Right lobe of liver (tissue), 6 donors: ENCODE measurements around the gene DENR. TPM values are rescaled to one million over a fixed set of nuclear protein-coding genes. Genes with fewer than 3 reads are reported as not detected.
A peak's percentile ranks its signal among the peaks of the same experiment; 100 is the strongest.

Experiments used
- ATAC-seq, 4 donors: fragments of 200-7000 bp; cut with Tn5 transposase; one replicate each; pipeline ENCODE4 v1.9.1; 2020; ENCODE audit warnings: mild to moderate bottlenecking in 4 of 4, moderate library complexity in 4 of 4
- DNase-seq, 3 donors: peaks; one replicate each; pipeline ENCODE4 v3.0.0-alpha.2; 2020
- H3K27ac ChIP-seq, 3 donors: fragments of 200-600 bp; one replicate each; pipeline ENCODE4 v1.8.0; 2022
- H3K27me3 ChIP-seq, 2 donors: fragments of 200-600 bp; one replicate each; pipeline ENCODE4 v1.8.0; 2022
- H3K36me3 ChIP-seq, 4 donors: fragments of 200-600 bp; sonication (generic) in 1 of 4; one replicate each; pipeline versions ENCODE4 v1.5.1 to v1.8.0; 2017 to 2022; ENCODE audit warnings: control low read depth in 1 of 4
- H3K4me1 ChIP-seq, 4 donors: fragments of 200-600 bp; sonication (generic) in 1 of 4; one replicate each; pipeline versions ENCODE4 v1.5.1 to v1.8.0; 2017 to 2022; ENCODE audit warnings: control low read depth in 1 of 4
- H3K4me3 ChIP-seq, 3 donors: fragments of 200-600 bp; one replicate each; pipeline ENCODE4 v1.8.0; 2022
- H3K9me3 ChIP-seq, 4 donors: fragments of 200-600 bp; sonication (generic) in 1 of 4; one replicate each; pipeline versions ENCODE4 v1.5.1 to v1.8.0; 2017 to 2022; ENCODE audit warnings: control low read depth in 1 of 4
- CTCF ChIP-seq, 4 donors: fragments of 200-600 bp in 3 of 4; fragments of 450-650 bp in 1 of 4; IDR thresholded peaks; one replicate each; pipeline versions ENCODE4 v1.5.1 to v1.8.0; 2016 to 2022; ENCODE audit warnings: antibody characterized with exemption in 4 of 4, mild to moderate bottlenecking in 2 of 4
- POLR2A ChIP-seq: fragments of 450-650 bp; IDR thresholded peaks from one replicate; pipeline ENCODE4 v1.6.1; 2017; ENCODE audit warnings: antibody characterized with exemption, mild to moderate bottlenecking
- WGBS: methylation state at CpG from one replicate; pipeline ENCODE4 v1.1.6; 2018; ENCODE audit warnings: low coverage, low lambda C conversion rate; ENCODE audit not compliant: insufficient coverage; ENCODE audit errors: missing lambda C conversion rate; 5-methylcytosine and 5-hydroxymethylcytosine counted together
- intact Hi-C, 2 donors: fragments of 100-400 bp; cut with DNase I; formaldehyde crosslinking; loops; one replicate each; pipeline versions ENCODE4 v1.11.2 to v1.14.1; 2022
- total RNA-seq, 6 experiments: library from RNA; depleted of rRNA in 2 of 6; stranded (reverse); fragments of >200 nt in 2 of 6; fragmentation: NEBNext Ultra II Directional in 3 of 6; extraction: Animal tissue kit (Norgen Biotek cat#: 25700) in 3 of 6; gene quantifications; one replicate each; pipeline versions ENCODE4 v1.1.0 to v1.2.4, GENCODE V29; 2016 to 2023
- donor health status: DM: no; HTN: yes; CAD: no.
- donor health status: DM: no; HTN: no; CAD: no.
- donor health status: DM: no; HTN: no; CAD: no.
- donor health status: DM: no; HTN: yes; CAD: no.
- donor health status: DM: no; HTN: yes; CAD: no.

DENR gene
- total RNA-seq, 6 experiments from 2014 or later = 11.3 to 18.2 (median 14.5) TPM

- 71% methylated on average over 4 of the region's 4 CpGs for WGBS
- Histone ChIP-seq H3K9me3 (no peaks in the 10 kb centered on the region), H3K27me3 (no peaks in the 10 kb centered on the region), H3K4me3 (no peak overlapping the region), H3K36me3 (no peaks in the 10 kb centered on the region), H3K27ac (no peak overlapping the region), H3K4me1 (no peaks in the 10 kb centered on the region)
- TF ChIP-seq POLR2A (no peak), CTCF (IDR thresholded peaks at IDR 0.05) (no peak)
- DNase-seq (no peak), ATAC-seq (no peak)
- intact Hi-C loops = no loop called here
Observed at GRCh38 chr12:122732611-122733010, 20.0 kb upstream of the DENR start.

- ATAC-seq (no peak), DNase-seq (peak in 1 of 3 donors; percentile 21)
- H3K9me3 ChIP-seq = no peaks in the 10 kb centered on the region
- H3K27ac ChIP-seq = no peak overlapping the region
- no peaks in the 10 kb centered on the region for H3K4me1 ChIP-seq
- intact Hi-C loops = no loop called here
- H3K36me3 ChIP-seq = no peaks in the 10 kb centered on the region
- H3K27me3 ChIP-seq = no peaks in the 10 kb centered on the region
- TF ChIP-seq CTCF (IDR thresholded peaks at IDR 0.05) = no peak
- TF ChIP-seq POLR2A = no peak
- 78% methylated on average over 7 of the region's 7 CpGs for WGBS
- H3K4me3 ChIP-seq = no peak overlapping the region
Observed at GRCh38 chr12:122738571-122738970, 14.1 kb upstream of the DENR start.

- peak in 1 of 3 donors; percentile 15 for DNase-seq
- Histone ChIP-seq H3K4me1 (no peaks in the 10 kb centered on the region), H3K36me3 (no peaks in the 10 kb centered on the region), H3K27ac (no peak overlapping the region), H3K9me3 (no peaks in the 10 kb centered on the region), H3K4me3 (no peak overlapping the region), H3K27me3 (no peaks in the 10 kb centered on the region)
- TF ChIP-seq POLR2A = no peak
- TF ChIP-seq CTCF (IDR thresholded peaks at IDR 0.05) = no peak
- no peak for ATAC-seq
- WGBS = 83% methylated on average over 4 of the region's 7 CpGs
- intact Hi-C loops = no loop called here
Observed at GRCh38 chr12:122740351-122740750, 12.3 kb upstream of the DENR start.

- DNase-seq = peak; percentile 55 to 63 (median 62)
- intact Hi-C loops = no loop called here
- Histone ChIP-seq H3K4me3 (no peak overlapping the region), H3K4me1 (no peaks in the 10 kb centered on the region), H3K9me3 (no peaks in the 10 kb centered on the region), H3K36me3 (no peaks in the 10 kb centered on the region), H3K27ac (no peak overlapping the region), H3K27me3 (no peaks in the 10 kb centered on the region)
- TF ChIP-seq CTCF (IDR thresholded peaks at IDR 0.05) (no peak), POLR2A (no peak)
- 68% methylated on average over 7 of the region's 7 CpGs for WGBS
- peak; percentile 42 to 68 (median 56) for ATAC-seq
Observed at GRCh38 chr12:122743895-122744525, 8.6 kb upstream of the DENR start.
